ENCODE results near the gene SYT9. TPM values are rescaled to one million over a fixed set of nuclear protein-coding genes. Genes with fewer than 3 reads are reported as not detected.

Gene SYT9
- total and polyA plus RNA-seq, 2 of the 4 experiments (the other 2 are of a cell fraction), result not detected

DNA sequence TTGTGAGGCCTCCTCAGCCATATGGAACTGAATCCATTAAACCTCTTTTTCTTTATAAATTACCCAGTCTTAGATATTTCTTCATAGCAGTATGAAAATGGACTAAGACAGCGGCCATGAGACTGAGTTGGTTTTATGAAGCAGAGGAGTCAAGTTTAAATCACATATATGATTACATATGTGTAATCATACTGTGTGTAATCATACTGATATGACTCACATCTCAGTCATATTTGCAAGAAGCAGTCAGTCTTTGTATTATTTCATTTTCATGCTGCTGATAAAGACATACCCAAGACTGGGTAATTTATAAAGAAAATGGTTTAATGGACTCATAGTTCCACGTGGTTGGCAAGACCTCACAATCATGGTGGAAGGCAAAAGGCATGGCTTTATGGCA lies 89.8 kb downstream of the SYT9 start:
- no peak overlapping the region for H4K8ac ChIP-seq (ENCODE audit: low read depth in 2 of 2, low read length in 2 of 2)
- BruUV-seq (replicated peaks), result no TSS peak
- WGBS, 2 experiments (ENCODE audit: extremely low coverage in 2 of 2, insufficient read length in 1 of 2), result no CpG with 5 or more reads among the region's 2 CpGs
- dilution Hi-C loops (cut with HindIII; ENCODE audit: low sequenced_read_pairs, unreplicated experiment) (no loop called here), intact Hi-C loops (cut with micrococcal nuclease) (no loop called here), in situ Hi-C loops (cut with MboI; ENCODE audit: low sequenced_read_pairs) (no loop called here)
- no peak overlapping the region for H3K4me2 ChIP-seq (ENCODE audit: low read depth, low read length)
- H3K9me1 ChIP-seq (ENCODE audit: insufficient read depth, low read length), result no peaks in the 10 kb centered on the region
- no peaks in the 10 kb centered on the region for H4K20me1 ChIP-seq (ENCODE audit: insufficient read depth, low read length)
- no peak overlapping the region for H3K18ac ChIP-seq (ENCODE audit: low read depth, low read length)
- H4K5ac ChIP-seq (ENCODE audit: low read depth, low read length), result no peak overlapping the region
- no peak overlapping the region for H2BK5ac ChIP-seq (ENCODE audit: low read depth, low read length, poor library complexity, severe bottlenecking)
- no peak overlapping the region for H2AK5ac ChIP-seq (ENCODE audit: low read depth, low read length)
- ATAC-seq (ENCODE audit: low read depth), result no peak
- H3K23ac ChIP-seq (ENCODE audit: low read depth, low read length), result no peak overlapping the region
- H3K14ac ChIP-seq (replicated peaks; ENCODE audit: low read depth, low read length), result no peak overlapping the region
- no peak overlapping the region for H2BK15ac ChIP-seq (ENCODE audit: low read depth, low read length)
- no peak overlapping the region for H3K9ac ChIP-seq (ENCODE audit: low read depth, low read length)
- ChIA-PET CTCF (no interaction called here), POLR2A (ENCODE audit: unreplicated experiment) (no interaction called here)
- no peak for TF ChIP-seq MAZ (IDR thresholded peaks at IDR 0.05; ENCODE audit: borderline replicate concordance, low read depth, low read length)
- H3K36me3 ChIP-seq (ENCODE audit: control insufficient read depth, insufficient read depth, low read length), result no peaks in the 10 kb centered on the region
- no peaks in the 10 kb centered on the region for H3K4me1 ChIP-seq (ENCODE audit: control insufficient read depth, insufficient read depth, low read length)
- H3K9me3 ChIP-seq (ENCODE audit: control insufficient read depth, insufficient read depth, low read length), result no peaks in the 10 kb centered on the region
- no peak overlapping the region for H3K27ac ChIP-seq (ENCODE audit: insufficient read depth, low read length)
- no peak overlapping the region for H3K4ac ChIP-seq (ENCODE audit: low read depth, low read length)
- H2BK120ac ChIP-seq (ENCODE audit: low read depth, low read length), result no peak overlapping the region
- no peak overlapping the region for H3K56ac ChIP-seq (ENCODE audit: extremely low read depth, insufficient read depth, low read length)
- H2AK9ac ChIP-seq (replicated peaks; ENCODE audit: low read depth, low read length, poor library complexity), result no peak overlapping the region
- no peak for DNase-seq
- no peak overlapping the region for H3K4me3 ChIP-seq (ENCODE audit: insufficient read depth, low read depth, low read length)
- no peak overlapping the region for H2BK20ac ChIP-seq (ENCODE audit: low read depth, low read length)
- H3K27me3 ChIP-seq (ENCODE audit: control insufficient read depth, insufficient read depth, low read length), result no peaks in the 10 kb centered on the region
- H4K91ac ChIP-seq (ENCODE audit: insufficient read depth, low read depth, low read length), result no peak overlapping the region
- H3K79me1 ChIP-seq (ENCODE audit: low read depth in 1 of 2, low read length in 2 of 2), result no peaks in the 10 kb centered on the region
- H2AFZ ChIP-seq (replicated peaks; ENCODE audit: low read length, poor library complexity), result no peak overlapping the region
